Brain microvascular endothelial cell (primary cell): ENCODE data around the gene GPR155.
"Not testable (repeated sequence)": the region's sequence is repeated elsewhere in the genome, so short reads cannot be mapped to it uniquely, and the experiment has no call there.

ENCODE experiments used
- DNase-seq: peaks from one replicate; pipeline ENCODE4 v3.0.0-alpha.2; 2020
- H3K27ac ChIP-seq: fragments of 250-450 bp; sonication (Bioruptor Pico); 2 replicates; pipeline ENCODE4 v1.5.1; 2020; ENCODE audit warnings: mild to moderate bottlenecking, moderate library complexity
- H3K27me3 ChIP-seq: fragments of 250-450 bp; sonication (Bioruptor Pico); replicated peaks from 2 replicates; pipeline ENCODE4 v1.5.1; 2020; ENCODE audit warnings: mild to moderate bottlenecking
- H3K36me3 ChIP-seq: fragments of 250-450 bp; sonication (Bioruptor Pico); replicated peaks from 2 replicates; pipeline ENCODE4 v1.5.1; 2020; ENCODE audit warnings: mild to moderate bottlenecking
- H3K4me3 ChIP-seq: 2 replicates; pipeline ENCODE4 v1.5.1; 2011; ENCODE audit warnings: low read depth, mild to moderate bottlenecking, control low read depth, low read length, moderate library complexity
- CTCF ChIP-seq: IDR thresholded peaks from 2 replicates; pipeline ENCODE4 v1.5.1; 2011; ENCODE audit warnings: low read depth, mild to moderate bottlenecking, moderate library complexity, low read length, control low read depth, inconsistent platforms; ENCODE audit errors: missing control alignments
- in situ Hi-C: cut with HindIII; loops from 2 replicates; pipeline ENCODE4 v1.10.0; 2017; ENCODE audit warnings: low sequenced_read_pairs, low pct_ligation_motif_present

The GPR155 gene

GRCh38 chr2:174495365-174496012, 8.7 kb upstream of the GPR155 start:
- Histone ChIP-seq H3K36me3 (no peaks in the 10 kb centered on the region), H3K27ac (no peak overlapping the region), H3K27me3 (no peaks in the 10 kb centered on the region), H3K4me3 (no peak overlapping the region)
- no peak for DNase-seq
- in situ Hi-C loops: no loop called here
- no peak for TF ChIP-seq CTCF

DNA sequence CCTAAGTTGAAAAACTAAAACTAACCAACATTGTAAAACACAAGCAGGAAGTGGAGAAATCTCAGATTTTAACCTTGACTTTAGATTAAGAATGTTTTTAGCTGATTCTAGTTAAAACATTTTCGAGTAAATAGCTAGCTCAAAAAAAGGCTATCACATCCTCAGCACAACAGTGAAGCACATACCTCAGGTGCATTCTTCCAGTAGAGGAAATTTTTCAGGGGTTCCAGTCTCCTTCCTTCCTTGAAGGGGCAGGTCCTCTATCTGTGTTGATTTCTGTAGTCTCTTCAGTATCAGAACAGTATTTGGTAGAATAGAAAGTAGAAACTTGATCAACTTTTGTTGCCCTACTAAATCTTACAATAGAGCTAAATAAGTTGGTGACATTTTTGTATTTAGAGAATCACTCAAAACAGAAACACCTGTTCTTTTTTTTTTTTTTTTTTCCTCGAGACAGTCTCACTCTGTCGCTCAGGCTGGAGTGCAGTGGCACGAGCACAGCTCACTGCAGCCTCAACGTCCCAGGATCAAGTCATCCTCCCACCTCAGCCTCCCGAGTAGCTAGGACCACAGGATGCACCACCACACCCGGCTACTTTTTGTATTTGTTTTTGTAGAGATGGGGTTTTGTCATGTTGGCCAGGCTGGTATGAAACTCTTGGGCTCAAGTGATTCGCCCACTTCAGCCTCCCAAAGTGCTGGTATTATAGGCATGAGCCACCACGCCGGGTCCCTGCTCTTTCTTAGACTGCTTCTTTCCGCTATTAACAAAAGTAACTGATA, 6.9 kb upstream of the GPR155 start:
- no peak for DNase-seq
- in situ Hi-C loops: no loop called here

DNA sequence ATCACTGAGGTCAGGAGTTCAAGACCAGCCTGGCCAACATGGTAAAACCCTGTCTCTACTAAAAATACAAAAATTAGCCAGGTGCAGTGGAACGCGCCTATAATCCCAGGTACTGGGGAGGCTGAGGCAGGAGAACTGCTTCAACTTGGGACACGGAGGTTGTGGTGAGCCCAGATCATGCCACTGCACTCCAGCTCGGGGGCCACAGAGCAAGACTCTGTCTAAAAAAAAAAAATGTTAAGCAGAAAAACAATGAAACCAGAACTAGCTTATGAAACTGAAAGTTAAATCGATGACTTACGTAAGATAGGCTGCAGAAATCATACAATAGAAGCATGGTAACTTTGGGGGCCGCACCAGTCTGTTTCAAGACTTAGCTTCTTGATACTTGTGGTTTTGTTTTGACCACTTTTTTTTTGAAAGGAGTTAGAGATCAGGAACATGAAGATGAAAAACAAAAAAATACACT, 6.2 kb upstream of the GPR155 start:
- TF ChIP-seq CTCF: no peak
- H3K4me3 ChIP-seq: no peak overlapping the region
- no peak overlapping the region for H3K27ac ChIP-seq
- H3K27me3 ChIP-seq: no peaks in the 10 kb centered on the region
- H3K36me3 ChIP-seq: no peaks in the 10 kb centered on the region
- DNase-seq: no peak
- in situ Hi-C loops: no loop called here

More for the DNA sequence above, 6.9 kb upstream of the GPR155 start:
- no peak overlapping the region for H3K4me3 ChIP-seq
- no peaks in the 10 kb centered on the region for H3K27me3 ChIP-seq
- no peaks in the 10 kb centered on the region for H3K36me3 ChIP-seq
- H3K27ac ChIP-seq: no peak overlapping the region
- no peak for TF ChIP-seq CTCF

DNA sequence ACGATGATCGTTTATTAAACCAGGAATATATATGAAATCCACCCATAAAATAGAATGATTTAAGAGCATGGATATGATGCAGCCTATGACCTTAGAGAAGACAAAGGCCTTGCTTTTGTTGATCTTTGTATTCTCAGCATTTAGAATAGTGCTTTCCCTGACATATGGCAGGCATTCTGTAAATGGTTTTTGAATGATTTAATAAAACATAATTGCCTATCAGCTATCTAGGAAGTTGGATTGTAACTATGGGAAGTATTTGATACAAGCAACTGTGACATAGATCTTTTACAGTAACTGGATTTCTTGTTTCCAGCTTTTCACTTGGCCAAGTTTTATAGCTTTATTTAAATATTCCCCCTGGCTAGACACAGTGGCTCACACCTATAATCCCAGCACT, 5.1 kb upstream of the GPR155 start:
- no peak for TF ChIP-seq CTCF
- Histone ChIP-seq H3K27ac (no peak overlapping the region), H3K27me3 (no peaks in the 10 kb centered on the region), H3K36me3 (no peaks in the 10 kb centered on the region), H3K4me3 (no peak overlapping the region)
- in situ Hi-C loops: no loop called here
- DNase-seq: no peak

GRCh38 chr2:174490051-174490450, 3.2 kb upstream of the GPR155 start:
- in situ Hi-C loops: no loop called here
- Histone ChIP-seq H3K4me3 (no peak overlapping the region), H3K27me3 (no peaks in the 10 kb centered on the region), H3K36me3 (no peaks in the 10 kb centered on the region), H3K27ac (no peak overlapping the region)
- TF ChIP-seq CTCF: no peak
- no peak for DNase-seq

DNA sequence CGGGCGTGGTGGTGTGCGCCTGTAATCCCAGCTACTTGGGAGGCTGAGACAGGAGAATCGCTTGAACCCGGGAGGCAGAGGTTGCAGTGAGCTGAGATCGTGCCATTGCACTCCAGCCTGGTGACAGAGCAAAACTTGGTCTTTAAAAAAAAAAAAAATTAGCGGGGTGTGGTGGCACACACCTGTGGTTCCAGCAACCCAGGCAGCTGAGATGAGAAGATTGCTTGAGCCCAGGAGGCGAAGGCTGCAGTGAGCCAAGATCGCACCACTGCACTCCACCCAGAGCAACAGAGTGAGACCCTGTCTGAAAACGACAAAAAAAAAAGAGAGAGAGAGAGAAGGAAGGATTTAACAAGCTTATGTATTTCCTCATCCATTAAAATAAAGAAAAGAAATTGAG, 2.7 kb upstream of the GPR155 start:
- H3K36me3 ChIP-seq, in situ Hi-C loops, H3K27me3 ChIP-seq, H3K27ac ChIP-seq, H3K4me3 ChIP-seq, DNase-seq: not testable (repeated sequence)
